Smooth muscle cell (in vitro differentiated cells): ENCODE measurements around the gene PIGR. TPM values are rescaled to one million over a fixed set of nuclear protein-coding genes. Genes with fewer than 3 reads are reported as not detected.

Experiments
- DNase-seq: peaks from one replicate; lab custom pipeline; 2025; ENCODE audit not compliant: unreplicated experiment; lab: John Stamatoyannopoulos, UW
- H2AFZ ChIP-seq: fragments of 200-600 bp; sonication (generic); 2 replicates; pipeline ENCODE4 v1.6.0; 2016; ENCODE audit warnings: antibody characterized with exemption, low read depth, mild to moderate bottlenecking
- H3F3A ChIP-seq: fragments of 200-600 bp; sonication (generic); 2 replicates; pipeline ENCODE4 v1.6.0; 2017; ENCODE audit warnings: antibody characterized with exemption, low read depth
- H3K27ac ChIP-seq: fragments of 200-600 bp; sonication (generic); 2 replicates; pipeline ENCODE4 v1.5.1; 2016; ENCODE audit warnings: low read depth, mild to moderate bottlenecking
- H3K27me3 ChIP-seq: fragments of 200-600 bp; sonication (generic); 2 replicates; pipeline ENCODE4 v1.6.1; 2016; ENCODE audit warnings: low read depth, mild to moderate bottlenecking
- H3K36me3 ChIP-seq: fragments of 200-600 bp; sonication (generic); 2 replicates; pipeline ENCODE4 v1.5.1; 2016; ENCODE audit warnings: low read depth
- H3K4me1 ChIP-seq: fragments of 200-600 bp; sonication (generic); 2 replicates; pipeline ENCODE4 v1.5.1; 2016; ENCODE audit warnings: low read depth
- H3K4me2 ChIP-seq: fragments of 200-600 bp; sonication (generic); 2 replicates; pipeline ENCODE4 v1.6.0; 2016; ENCODE audit warnings: mild to moderate bottlenecking
- H3K4me3 ChIP-seq: fragments of 200-600 bp; sonication (generic); 2 replicates; pipeline ENCODE4 v1.5.1; 2016; ENCODE audit warnings: mild to moderate bottlenecking
- H3K79me2 ChIP-seq: fragments of 200-600 bp; sonication (generic); 2 replicates; pipeline ENCODE4 v1.6.0; 2016; ENCODE audit warnings: low read depth, mild to moderate bottlenecking
- H3K9ac ChIP-seq: fragments of 200-600 bp; sonication (generic); 2 replicates; pipeline ENCODE4 v1.6.0; 2016; ENCODE audit warnings: low read depth
- H3K9me3 ChIP-seq: fragments of 200-600 bp; sonication (generic); replicated peaks from 2 replicates; pipeline ENCODE4 v1.5.1; 2016; ENCODE audit warnings: low read depth
- H4K20me1 ChIP-seq: fragments of 200-600 bp; sonication (generic); 2 replicates; pipeline ENCODE4 v1.6.0; 2016; ENCODE audit warnings: low read depth
- CTCF ChIP-seq: fragments of 200-600 bp; sonication (generic); IDR thresholded peaks from 2 replicates; pipeline ENCODE4 v1.5.1; 2017; ENCODE audit warnings: borderline replicate concordance, mild to moderate bottlenecking, antibody characterized with exemption; ENCODE audit not compliant: insufficient read depth, poor library complexity, severe bottlenecking
- WGBS: methylation state at CpG from one replicate; pipeline ENCODE4 v1.1.7; 2016; ENCODE audit warnings: low lambda C conversion rate; 5-methylcytosine and 5-hydroxymethylcytosine counted together
- polyA plus RNA-seq: library from polyadenylated mRNA; unstranded; fragments of >200 nt; fragmentation: Nextera tagmentation; extraction: Ambion mirVana; gene quantifications from 2 replicates; pipeline ENCODE4 v1.2.1, GENCODE V29; 2016
- total RNA-seq: library from RNA; depleted of rRNA; stranded (reverse); fragments of >200 nt; gene quantifications from 2 replicates; pipeline ENCODE4 v1.2.3, GENCODE V29; 2014

Gene PIGR
- total and polyA plus RNA-seq, 2 experiments from 2014 or later: not detected

GRCh38 chr1:206986885-206987284, 40.6 kb upstream of the PIGR start:
- no peak overlapping the region for H3K4me2 ChIP-seq
- H3K27ac ChIP-seq: no peak overlapping the region
- H3K27me3 ChIP-seq: peaks cover 57% of the 10 kb centered on the region
- H3F3A ChIP-seq: no peaks in the 10 kb centered on the region
- no peaks in the 10 kb centered on the region for H3K4me1 ChIP-seq
- no peaks in the 10 kb centered on the region for H3K9me3 ChIP-seq
- H2AFZ ChIP-seq: no peak overlapping the region
- no peak overlapping the region for H3K4me3 ChIP-seq
- 84% methylated on average over 3 of the region's 3 CpGs for WGBS
- H3K79me2 ChIP-seq: no peaks in the 10 kb centered on the region
- DNase-seq: no peak
- TF ChIP-seq CTCF: no peak
- no peaks in the 10 kb centered on the region for H3K36me3 ChIP-seq
- no peaks in the 10 kb centered on the region for H4K20me1 ChIP-seq
- no peak overlapping the region for H3K9ac ChIP-seq

GRCh38 chr1:206986402-206986801, 40.1 kb upstream of the PIGR start:
- no peaks in the 10 kb centered on the region for H3F3A ChIP-seq
- no peak for DNase-seq
- no peaks in the 10 kb centered on the region for H4K20me1 ChIP-seq
- H3K4me3 ChIP-seq: no peak overlapping the region
- H3K4me1 ChIP-seq: no peaks in the 10 kb centered on the region
- WGBS: 86% methylated on average over 3 of the region's 3 CpGs
- H3K9me3 ChIP-seq: no peaks in the 10 kb centered on the region
- H3K9ac ChIP-seq: no peak overlapping the region
- no peak overlapping the region for H3K4me2 ChIP-seq
- no peak for TF ChIP-seq CTCF
- H3K79me2 ChIP-seq: no peaks in the 10 kb centered on the region
- no peak overlapping the region for H3K27ac ChIP-seq
- no peaks in the 10 kb centered on the region for H3K36me3 ChIP-seq
- H2AFZ ChIP-seq: no peak overlapping the region
- H3K27me3 ChIP-seq: peaks cover 57% of the 10 kb centered on the region

DNA sequence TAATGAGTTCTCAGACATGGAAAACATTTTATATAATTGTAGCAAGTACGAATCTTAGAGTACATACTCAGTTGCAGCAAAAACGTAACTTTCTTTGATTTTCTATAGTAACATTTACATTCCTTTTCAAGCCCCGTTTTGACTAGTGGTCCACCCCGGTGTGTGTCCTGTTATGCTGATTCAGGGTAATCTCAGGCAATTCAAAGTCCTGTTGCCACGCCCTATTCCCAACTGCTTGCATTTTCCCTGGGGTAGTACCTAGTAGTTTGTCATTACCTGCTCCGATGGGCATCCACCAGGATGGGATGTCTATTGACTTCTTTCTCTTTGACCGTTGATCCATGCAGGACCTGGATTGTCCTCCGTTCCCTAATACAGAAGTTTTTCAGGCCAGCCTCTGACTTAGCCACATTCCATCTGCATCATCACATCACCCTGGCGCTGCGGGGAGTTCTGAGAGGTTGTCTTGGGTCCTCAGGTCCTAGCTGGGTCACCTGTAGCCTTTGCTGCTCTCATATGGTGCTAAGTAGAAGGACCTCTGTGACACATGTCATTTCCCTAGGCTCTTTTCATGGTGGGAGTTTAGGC, 39.0 kb upstream of the PIGR start:
- no peak overlapping the region for H2AFZ ChIP-seq
- 39% methylated on average over 10 of the region's 10 CpGs for WGBS
- no peaks in the 10 kb centered on the region for H4K20me1 ChIP-seq
- no peaks in the 10 kb centered on the region for H3F3A ChIP-seq
- H3K4me1 ChIP-seq: no peaks in the 10 kb centered on the region
- no peak overlapping the region for H3K4me2 ChIP-seq
- H3K36me3 ChIP-seq: no peaks in the 10 kb centered on the region
- peaks cover 53% of the 10 kb centered on the region for H3K27me3 ChIP-seq
- no peak for DNase-seq
- no peak for TF ChIP-seq CTCF
- H3K27ac ChIP-seq: no peak overlapping the region
- no peak overlapping the region for H3K9ac ChIP-seq
- H3K9me3 ChIP-seq: no peaks in the 10 kb centered on the region
- no peak overlapping the region for H3K4me3 ChIP-seq
- H3K79me2 ChIP-seq: no peaks in the 10 kb centered on the region

- Histone ChIP-seq H3F3A (no peaks in the 10 kb centered on the region), H3K36me3 (no peaks in the 10 kb centered on the region), H3K4me3 (no peak overlapping the region), H3K27ac (no peak overlapping the region), H3K9me3 (no peaks in the 10 kb centered on the region), H3K9ac (no peak overlapping the region), H3K4me1 (no peaks in the 10 kb centered on the region), H2AFZ (no peak overlapping the region), H3K4me2 (no peak overlapping the region), H3K27me3 (peaks cover 39% of the 10 kb centered on the region), H4K20me1 (no peaks in the 10 kb centered on the region), H3K79me2 (no peaks in the 10 kb centered on the region)
- TF ChIP-seq CTCF: peak; percentile 64
- WGBS: 25% methylated on average over 4 of the region's 4 CpGs
- DNase-seq: no peak
These were observed 36.0 kb upstream of the PIGR start for GRCh38 chr1:206982216-206982615.
